Measurements from ENCODE around the gene CMIP.
A peak's percentile ranks its signal among the peaks of the same experiment; 100 is the strongest.

Gene CMIP

GRCh38 chr16:81478876-81479511 lies 34.4 kb downstream of the CMIP start:
- no peak for TF ChIP-seq CTCF (IDR thresholded peaks at IDR 0.05; ENCODE audit: low read depth, low read length)
- no peak for DNase-seq (ENCODE audit: low read depth in 2 of 2)
- no peak overlapping the region for H3K4me3 ChIP-seq (replicated peaks in 1 of 2; ENCODE audit: low read depth in 2 of 2, low read length in 2 of 2)

- DNase-seq (ENCODE audit: low read depth in 2 of 2): no peak
- H3K4me3 ChIP-seq (replicated peaks in 1 of 2; ENCODE audit: low read depth in 2 of 2, low read length in 2 of 2): no peak overlapping the region
- TF ChIP-seq CTCF (IDR thresholded peaks at IDR 0.05; ENCODE audit: low read depth, low read length): no peak
Measured at GRCh38 chr16:81480606-81481206, 36.1 kb downstream of the CMIP start.

DNA sequence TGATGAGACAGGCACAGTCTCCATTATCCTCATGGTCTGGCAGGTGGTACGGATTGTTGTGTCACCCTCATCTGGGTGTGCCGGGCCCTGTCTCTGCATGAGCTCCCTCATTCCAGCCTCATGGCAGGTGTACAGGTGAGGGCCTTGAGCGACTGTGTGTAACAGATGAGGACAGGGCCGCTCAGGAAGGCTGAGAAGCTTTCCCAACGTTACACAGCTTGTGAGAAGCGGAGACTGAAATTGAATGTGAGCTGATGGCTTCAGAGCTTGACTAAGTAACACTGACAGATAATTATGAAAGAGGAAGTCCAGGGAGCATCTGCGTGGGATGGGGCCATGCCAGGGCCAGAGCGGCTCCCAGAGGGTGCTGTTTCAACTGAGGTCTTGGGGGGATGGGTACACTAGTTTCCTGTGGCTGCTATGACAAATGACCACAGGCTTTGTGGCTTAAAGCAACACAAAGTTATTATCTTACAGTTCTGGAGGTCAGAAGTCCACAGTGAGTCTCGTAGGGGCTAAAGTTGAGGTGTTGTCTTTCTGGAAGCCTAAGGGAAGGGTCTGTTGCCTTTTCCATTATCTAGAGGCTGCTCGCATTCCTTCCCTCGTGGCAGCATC lies 36.7 kb downstream of the CMIP start:
- TF ChIP-seq CTCF (IDR thresholded peaks at IDR 0.05; ENCODE audit: low read depth, low read length): no peak
- H3K4me3 ChIP-seq (replicated peaks in 1 of 2; ENCODE audit: low read depth in 2 of 2, low read length in 2 of 2): no peak overlapping the region
- peak; percentile 48 to 60 for DNase-seq (ENCODE audit: low read depth in 2 of 2)

GRCh38 chr16:81482329-81483063 lies 37.9 kb downstream of the CMIP start:
- no peak for DNase-seq (ENCODE audit: low read depth in 2 of 2)
- no peak overlapping the region for H3K4me3 ChIP-seq (replicated peaks in 1 of 2; ENCODE audit: low read depth in 2 of 2, low read length in 2 of 2)
- TF ChIP-seq CTCF (IDR thresholded peaks at IDR 0.05; ENCODE audit: low read depth, low read length): no peak

- no peak for TF ChIP-seq CTCF (IDR thresholded peaks at IDR 0.05; ENCODE audit: low read depth, low read length)
- no peak overlapping the region for H3K4me3 ChIP-seq (replicated peaks in 1 of 2; ENCODE audit: low read depth in 2 of 2, low read length in 2 of 2)
- DNase-seq (ENCODE audit: low read depth in 2 of 2): peak in 1 of 2 donors; percentile 14
Measured at GRCh38 chr16:81483064-81483969, 38.7 kb downstream of the CMIP start.

DNA sequence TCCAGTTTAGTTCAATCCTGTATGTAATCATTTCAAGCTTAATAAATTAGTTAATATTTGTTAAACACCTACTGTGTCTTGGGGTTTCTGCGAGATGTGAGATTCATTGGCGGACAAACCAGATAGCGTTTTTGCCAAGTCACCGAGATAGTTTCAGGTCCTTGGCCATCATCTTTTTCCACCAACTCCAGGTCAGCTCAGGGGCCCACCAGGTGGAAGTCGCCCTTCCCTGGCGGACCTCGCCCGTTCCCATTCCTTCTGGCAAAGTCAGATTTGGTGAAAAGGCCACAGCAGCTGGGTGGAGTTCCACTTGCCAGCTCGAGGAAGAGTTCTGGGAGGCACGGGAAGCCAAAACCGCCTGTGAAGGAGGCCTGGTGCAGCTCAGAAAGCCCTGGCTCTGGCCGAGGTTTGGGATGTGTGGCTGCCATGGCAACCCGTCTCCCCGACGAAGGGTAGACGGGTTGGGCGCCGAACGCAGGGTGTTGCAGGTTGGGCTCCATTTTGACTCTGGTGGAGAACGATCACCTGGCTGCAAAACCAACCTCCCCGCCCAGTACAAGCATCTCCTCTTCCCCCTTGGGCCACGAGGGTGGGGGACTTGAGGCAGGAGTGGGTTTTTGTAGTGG lies 39.5 kb downstream of the CMIP start:
- TF ChIP-seq CTCF (IDR thresholded peaks at IDR 0.05; ENCODE audit: low read depth, low read length): no peak
- DNase-seq (ENCODE audit: low read depth in 2 of 2): no peak
- H3K4me3 ChIP-seq (replicated peaks in 1 of 2; ENCODE audit: low read depth in 2 of 2, low read length in 2 of 2): no peak overlapping the region

All from cardiac fibroblast (primary cell).